Measurements from ENCODE around the gene LPP. TPM values are rescaled to one million over a fixed set of nuclear protein-coding genes. Genes with fewer than 3 reads are reported as not detected.

The LPP gene
- total RNA-seq, 1 experiment from 2014 or later, result 20.4 TPM

GRCh38 chr3:188617270-188617669 lies 463.3 kb downstream of the LPP start:
- intact Hi-C loops (cut with micrococcal nuclease), result no loop called here
- no peaks in the 10 kb centered on the region for H3K79me2 ChIP-seq (ENCODE audit: low read length)
- no peaks in the 10 kb centered on the region for H3K4me1 ChIP-seq (ENCODE audit: insufficient read depth, low read length)
- no peak overlapping the region for H2AFZ ChIP-seq (ENCODE audit: low read length)
- DNase-seq (no peak), ATAC-seq (no peak)
- ChIA-PET CTCF (no interaction called here), POLR2A (ENCODE audit: unreplicated experiment) (no interaction called here)
- H3K36me3 ChIP-seq (ENCODE audit: low read depth, low read length), result no peaks in the 10 kb centered on the region
- no peaks in the 10 kb centered on the region for H3K9me2 ChIP-seq (replicated peaks; ENCODE audit: low read length)
- H3F3A ChIP-seq (ENCODE audit: low read length, unreplicated experiment), result no peaks in the 10 kb centered on the region
- H3K27ac ChIP-seq (ENCODE audit: low read length), result no peak overlapping the region
- TF ChIP-seq CTCF (conservative IDR thresholded peaks at IDR 0.05; ENCODE audit: low read depth, low read length) (no peak), EZH2phosphoT487 (IDR thresholded peaks at IDR 0.05; ENCODE audit: borderline replicate concordance, low read length) (no peak), EZH2 (IDR thresholded peaks at IDR 0.05; ENCODE audit: low read length, unreplicated experiment) (no peak)
- no peaks in the 10 kb centered on the region for H3K9me3 ChIP-seq (ENCODE audit: low read length)
- H3K4me3 ChIP-seq (ENCODE audit: low read length), result no peak overlapping the region
- H4K20me1 ChIP-seq (ENCODE audit: low read length), result no peaks in the 10 kb centered on the region
- H3K9ac ChIP-seq (ENCODE audit: low read length), result no peak overlapping the region
- no TSS peak for BruUV-seq (replicated peaks)
- H3K27me3 ChIP-seq (ENCODE audit: low read length), result no peaks in the 10 kb centered on the region
- no peak overlapping the region for H3K4me2 ChIP-seq (ENCODE audit: low read length)

GRCh38 chr3:188617988-188618701 lies 464.2 kb downstream of the LPP start:
- no peak for TF ChIP-seq EZH2phosphoT487 (IDR thresholded peaks at IDR 0.05; ENCODE audit: borderline replicate concordance, low read length)
- no peak for TF ChIP-seq EZH2 (IDR thresholded peaks at IDR 0.05; ENCODE audit: low read length, unreplicated experiment)
- TF ChIP-seq CTCF (conservative IDR thresholded peaks at IDR 0.05; ENCODE audit: low read depth, low read length), result no peak

GRCh38 chr3:188620752-188621151 lies 466.8 kb downstream of the LPP start:
- no peaks in the 10 kb centered on the region for H3F3A ChIP-seq (ENCODE audit: low read length, unreplicated experiment)
- no peaks in the 10 kb centered on the region for H3K79me2 ChIP-seq (ENCODE audit: low read length)

More at GRCh38 chr3:188617988-188618701, 464.2 kb downstream of the LPP start:
- ChIA-PET CTCF (no interaction called here), POLR2A (ENCODE audit: unreplicated experiment) (no interaction called here)
- ATAC-seq (no peak), DNase-seq (no peak)
- Histone ChIP-seq H4K20me1 (ENCODE audit: low read length) (no peaks in the 10 kb centered on the region), H2AFZ (ENCODE audit: low read length) (no peak overlapping the region), H3K9me2 (replicated peaks; ENCODE audit: low read length) (no peaks in the 10 kb centered on the region), H3K9me3 (ENCODE audit: low read length) (no peaks in the 10 kb centered on the region), H3K9ac (ENCODE audit: low read length) (no peak overlapping the region), H3K27ac (ENCODE audit: low read length) (no peak overlapping the region), H3K36me3 (ENCODE audit: low read depth, low read length) (no peaks in the 10 kb centered on the region), H3K4me3 (ENCODE audit: low read length) (no peak overlapping the region), H3K79me2 (ENCODE audit: low read length) (no peaks in the 10 kb centered on the region), H3K4me2 (ENCODE audit: low read length) (no peak overlapping the region), H3K27me3 (ENCODE audit: low read length) (no peaks in the 10 kb centered on the region), H3K4me1 (ENCODE audit: insufficient read depth, low read length) (no peaks in the 10 kb centered on the region), H3F3A (ENCODE audit: low read length, unreplicated experiment) (no peaks in the 10 kb centered on the region)
- BruUV-seq (replicated peaks), result no TSS peak
- intact Hi-C loops (cut with micrococcal nuclease), result no loop called here

More at GRCh38 chr3:188620752-188621151, 466.8 kb downstream of the LPP start:
- BruUV-seq (replicated peaks), result no TSS peak
- DNase-seq, result no peak
- H3K4me3 ChIP-seq (ENCODE audit: low read length), result no peak overlapping the region
- no peak overlapping the region for H3K4me2 ChIP-seq (ENCODE audit: low read length)
- H3K9me2 ChIP-seq (replicated peaks; ENCODE audit: low read length), result no peaks in the 10 kb centered on the region
- no peak overlapping the region for H2AFZ ChIP-seq (ENCODE audit: low read length)
- no peak overlapping the region for H3K9ac ChIP-seq (ENCODE audit: low read length)
- H3K27me3 ChIP-seq (ENCODE audit: low read length), result no peaks in the 10 kb centered on the region
- no peaks in the 10 kb centered on the region for H3K4me1 ChIP-seq (ENCODE audit: insufficient read depth, low read length)
- H3K27ac ChIP-seq (ENCODE audit: low read length), result no peak overlapping the region
- H3K36me3 ChIP-seq (ENCODE audit: low read depth, low read length), result no peaks in the 10 kb centered on the region
- CTCF ChIA-PET, result no interaction called here
- intact Hi-C loops (cut with micrococcal nuclease), result no loop called here
- H4K20me1 ChIP-seq (ENCODE audit: low read length), result no peaks in the 10 kb centered on the region
- H3K9me3 ChIP-seq (ENCODE audit: low read length), result no peaks in the 10 kb centered on the region
- no peak for ATAC-seq
- TF ChIP-seq CTCF (conservative IDR thresholded peaks at IDR 0.05; ENCODE audit: low read depth, low read length), result no peak
- no peak for TF ChIP-seq EZH2phosphoT487 (IDR thresholded peaks at IDR 0.05; ENCODE audit: borderline replicate concordance, low read length)
- no peak for TF ChIP-seq EZH2 (IDR thresholded peaks at IDR 0.05; ENCODE audit: low read length, unreplicated experiment)
- POLR2A ChIA-PET (ENCODE audit: unreplicated experiment), result interaction anchor here (0.7 kb wide), 1 partner anchor 31 kb away, joined by 31 read pairs; no protein-coding TSS in a partner anchor

All from PC-3 (cell line).